ENCODE data around the gene AHI1.

DNA sequence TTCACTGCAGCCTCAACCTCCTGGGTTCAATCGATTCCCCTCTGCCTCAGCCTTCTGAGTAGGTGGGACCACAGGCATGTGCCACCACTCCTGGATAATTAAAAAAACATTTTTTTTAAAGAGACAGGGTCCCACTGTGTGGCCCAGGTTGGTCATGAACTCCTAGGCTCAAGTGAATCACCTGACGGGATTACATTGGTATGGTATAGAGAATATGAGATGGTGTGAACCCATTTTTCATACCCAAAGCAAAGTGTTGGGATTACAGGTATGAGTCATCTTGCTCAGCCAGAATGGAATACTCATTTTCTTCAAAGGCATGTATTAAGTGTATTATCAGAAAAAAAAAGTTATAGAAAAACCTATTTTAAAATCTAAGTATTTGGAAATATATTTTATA lies 114.2 kb downstream of the AHI1 start:
- TF ChIP-seq, protein P1, sequence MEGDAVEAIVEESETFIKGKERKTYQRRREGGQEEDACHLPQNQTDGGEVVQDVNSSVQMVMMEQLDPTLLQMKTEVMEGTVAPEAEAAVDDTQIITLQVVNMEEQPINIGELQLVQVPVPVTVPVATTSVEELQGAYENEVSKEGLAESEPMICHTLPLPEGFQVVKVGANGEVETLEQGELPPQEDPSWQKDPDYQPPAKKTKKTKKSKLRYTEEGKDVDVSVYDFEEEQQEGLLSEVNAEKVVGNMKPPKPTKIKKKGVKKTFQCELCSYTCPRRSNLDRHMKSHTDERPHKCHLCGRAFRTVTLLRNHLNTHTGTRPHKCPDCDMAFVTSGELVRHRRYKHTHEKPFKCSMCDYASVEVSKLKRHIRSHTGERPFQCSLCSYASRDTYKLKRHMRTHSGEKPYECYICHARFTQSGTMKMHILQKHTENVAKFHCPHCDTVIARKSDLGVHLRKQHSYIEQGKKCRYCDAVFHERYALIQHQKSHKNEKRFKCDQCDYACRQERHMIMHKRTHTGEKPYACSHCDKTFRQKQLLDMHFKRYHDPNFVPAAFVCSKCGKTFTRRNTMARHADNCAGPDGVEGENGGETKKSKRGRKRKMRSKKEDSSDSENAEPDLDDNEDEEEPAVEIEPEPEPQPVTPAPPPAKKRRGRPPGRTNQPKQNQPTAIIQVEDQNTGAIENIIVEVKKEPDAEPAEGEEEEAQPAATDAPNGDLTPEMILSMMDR (IDR thresholded peaks at IDR 0.05): no peak
- TF ChIP-seq POLR2A (IDR thresholded peaks at IDR 0.05): no peak

Measured in ovary (tissue), 3 donors.